LNCAP (cell line): Measurements from ENCODE around the gene PPARA.

ENCODE experiments used
- TF ChIP-seq, protein P1 (sequence below): fragments of 450-650 bp; IDR thresholded peaks from 2 replicates; pipeline ENCODE4 v1.5.1; 2017; ENCODE audit warnings: mild to moderate bottlenecking

PPARA gene

GRCh38 chr22:46180370-46181137 lies 30.2 kb downstream of the PPARA start:
- TF ChIP-seq, protein P1, sequence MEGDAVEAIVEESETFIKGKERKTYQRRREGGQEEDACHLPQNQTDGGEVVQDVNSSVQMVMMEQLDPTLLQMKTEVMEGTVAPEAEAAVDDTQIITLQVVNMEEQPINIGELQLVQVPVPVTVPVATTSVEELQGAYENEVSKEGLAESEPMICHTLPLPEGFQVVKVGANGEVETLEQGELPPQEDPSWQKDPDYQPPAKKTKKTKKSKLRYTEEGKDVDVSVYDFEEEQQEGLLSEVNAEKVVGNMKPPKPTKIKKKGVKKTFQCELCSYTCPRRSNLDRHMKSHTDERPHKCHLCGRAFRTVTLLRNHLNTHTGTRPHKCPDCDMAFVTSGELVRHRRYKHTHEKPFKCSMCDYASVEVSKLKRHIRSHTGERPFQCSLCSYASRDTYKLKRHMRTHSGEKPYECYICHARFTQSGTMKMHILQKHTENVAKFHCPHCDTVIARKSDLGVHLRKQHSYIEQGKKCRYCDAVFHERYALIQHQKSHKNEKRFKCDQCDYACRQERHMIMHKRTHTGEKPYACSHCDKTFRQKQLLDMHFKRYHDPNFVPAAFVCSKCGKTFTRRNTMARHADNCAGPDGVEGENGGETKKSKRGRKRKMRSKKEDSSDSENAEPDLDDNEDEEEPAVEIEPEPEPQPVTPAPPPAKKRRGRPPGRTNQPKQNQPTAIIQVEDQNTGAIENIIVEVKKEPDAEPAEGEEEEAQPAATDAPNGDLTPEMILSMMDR: no peak

DNA sequence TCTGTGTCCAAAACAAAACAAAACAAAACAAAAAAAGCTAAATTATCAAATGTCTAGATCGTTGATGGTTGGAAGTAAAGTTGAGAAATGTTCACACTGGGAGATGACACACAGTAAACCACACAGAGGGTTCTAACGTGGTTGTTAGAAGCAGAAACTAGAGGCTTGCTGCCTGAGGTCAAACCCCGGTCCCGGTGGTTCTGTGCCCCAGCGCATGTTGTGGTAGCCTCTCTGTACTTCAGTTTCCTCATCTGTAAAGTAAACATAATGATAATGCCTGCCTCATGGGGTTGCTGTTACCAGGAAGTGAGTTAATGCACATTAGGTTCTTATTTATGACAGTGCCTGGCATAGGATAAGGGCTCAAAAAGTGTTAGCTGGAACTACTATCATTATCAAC lies 33.4 kb downstream of the PPARA start:
- TF ChIP-seq, protein P1: no peak

GRCh38 chr22:46185283-46185682 lies 35.0 kb downstream of the PPARA start:
- TF ChIP-seq, protein P1: no peak

DNA sequence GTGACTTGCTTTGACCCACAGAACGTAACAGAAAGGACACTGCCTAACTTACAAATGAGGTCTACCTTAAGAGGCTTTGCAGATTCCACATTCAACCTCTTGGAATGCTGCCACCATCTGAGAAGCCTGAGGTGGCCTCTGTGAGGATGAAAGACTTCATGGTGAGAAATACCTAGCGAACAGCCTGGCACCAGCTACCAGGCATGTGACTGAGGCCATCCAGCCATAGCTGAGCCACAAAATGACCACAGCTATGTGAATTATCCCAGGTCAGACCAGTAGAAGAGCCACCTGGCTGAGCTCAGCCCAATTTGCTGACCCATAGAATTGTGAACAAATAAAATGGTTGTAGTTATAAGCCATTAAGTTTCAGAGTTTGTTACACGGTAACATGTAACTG lies 37.5 kb downstream of the PPARA start:
- TF ChIP-seq, protein P1: no peak

DNA sequence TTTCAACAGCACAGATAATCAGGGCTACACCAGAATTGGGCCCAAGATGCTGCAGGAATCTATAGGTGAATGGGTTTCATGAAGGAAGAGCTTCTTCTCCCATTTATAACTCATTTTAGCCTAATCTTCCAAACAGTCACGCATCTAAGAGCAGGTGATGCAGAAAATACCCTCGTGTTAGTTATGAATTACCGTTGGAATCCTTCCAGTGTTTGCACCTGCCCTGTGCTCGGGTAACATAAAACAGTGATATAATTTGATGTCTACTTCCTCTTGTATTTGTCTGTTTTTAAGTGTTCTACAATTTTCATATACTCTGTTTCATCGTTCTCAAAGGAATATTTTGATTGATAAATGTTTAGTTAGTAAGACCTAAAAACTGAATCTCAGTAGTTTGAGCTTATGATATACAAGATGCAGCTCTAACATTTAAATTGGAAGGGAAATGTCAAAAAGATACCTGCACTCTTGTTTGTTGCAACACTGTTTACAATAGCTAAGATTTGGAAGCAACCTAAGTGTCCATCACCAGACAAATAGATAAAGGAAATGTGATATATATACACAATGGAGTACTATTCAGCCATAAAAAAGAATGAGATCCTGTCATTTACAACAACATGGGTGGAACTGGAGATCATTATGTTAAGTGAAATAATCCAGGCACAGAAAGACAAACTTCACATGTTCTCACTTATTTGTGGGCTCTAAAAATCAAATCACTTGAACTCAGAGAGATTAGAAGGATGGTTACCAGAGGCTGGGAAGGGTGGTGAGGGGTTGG lies 42.1 kb downstream of the PPARA start:
- TF ChIP-seq, protein P1: no peak

DNA sequence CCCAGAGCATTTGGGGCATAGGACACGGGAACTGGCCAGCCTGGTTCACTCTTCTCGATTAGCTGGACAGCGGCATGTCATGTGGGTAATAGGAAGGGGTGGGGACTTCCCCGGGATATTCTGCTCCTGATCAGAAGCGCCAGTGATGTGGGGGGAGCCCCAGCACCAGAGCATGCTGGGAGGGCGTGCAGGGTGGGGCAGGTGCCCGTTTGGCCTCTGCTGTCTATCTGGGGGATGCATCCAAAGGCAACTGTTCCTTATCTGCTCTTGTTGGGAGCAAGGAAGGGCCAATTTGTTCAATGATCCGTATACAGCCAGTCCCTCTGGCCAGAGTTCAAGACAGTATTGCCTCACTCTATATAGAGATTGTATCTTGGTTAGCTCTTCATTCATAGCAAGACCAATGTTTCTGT lies 43.6 kb downstream of the PPARA start:
- TF ChIP-seq, protein P1: no peak

- TF ChIP-seq, protein P1: no peak
Observed at GRCh38 chr22:46195487-46196165, 45.3 kb downstream of the PPARA start.
